PC-3 (cell line): ENCODE data around the gene CACNA1B. TPM values are rescaled to one million over a fixed set of nuclear protein-coding genes. Genes with fewer than 3 reads are reported as not detected.

Source experiments
- ATAC-seq: fragments of 200-7000 bp; cut with Tn5 transposase; 2 replicates; pipeline ENCODE4 v1.9.1; 2020; ENCODE audit warnings: mild to moderate bottlenecking, moderate library complexity
- BruUV-seq: library from RNA; stranded (reverse); fragments of 400-500 nt; replicated peaks from 2 replicates; lab custom pipeline; 2021; lab: Mats Ljungman, UMichigan
- CTCF ChIA-PET: fragments of 300-600 bp; sonication (Branson Sonifier 250); formaldehyde crosslinking; loops from one replicate; lab custom pipeline; 2022; ENCODE audit warnings: antibody characterized with exemption; lab: Charles Lee
- POLR2A ChIA-PET: fragments of 300-600 bp; sonication (Branson Sonifier 250); formaldehyde crosslinking; loops from one replicate; lab custom pipeline; 2022; ENCODE audit warnings: antibody characterized with exemption; ENCODE audit not compliant: unreplicated experiment; lab: Charles Lee
- DNase-seq: peaks from one replicate; pipeline ENCODE4 v3.0.0-alpha.2; 2015
- H2AFZ ChIP-seq: fragments of 300-600 bp; sonication (generic); 2 replicates; pipeline ENCODE4 v1.6.0; 2016; ENCODE audit warnings: antibody characterized with exemption, low read length
- H3F3A ChIP-seq: fragments of 300-600 bp; sonication (generic); one replicate; pipeline ENCODE4 v1.6.0; 2017; ENCODE audit warnings: antibody characterized with exemption, low read length, control low read depth, mild to moderate bottlenecking; ENCODE audit not compliant: unreplicated experiment
- H3K27ac ChIP-seq: fragments of 300-600 bp; sonication (generic); 2 replicates; pipeline ENCODE4 v1.5.1; 2016; ENCODE audit warnings: mild to moderate bottlenecking, low read length
- H3K27me3 ChIP-seq: fragments of 300-600 bp; sonication (generic); 2 replicates; pipeline ENCODE4 v1.6.1; 2016; ENCODE audit warnings: low read length, mixed read lengths
- H3K36me3 ChIP-seq: fragments of 300-600 bp; sonication (generic); 2 replicates; pipeline ENCODE4 v1.6.1; 2016; ENCODE audit warnings: low read depth, mixed run types, low read length, mixed read lengths
- H3K4me1 ChIP-seq: fragments of 300-600 bp; sonication (generic); 2 replicates; pipeline ENCODE4 v1.5.1; 2016; ENCODE audit warnings: low read length; ENCODE audit not compliant: insufficient read depth
- H3K4me2 ChIP-seq: fragments of 300-600 bp; sonication (generic); 2 replicates; pipeline ENCODE4 v1.6.0; 2016; ENCODE audit warnings: low read length
- H3K4me3 ChIP-seq: fragments of 300-600 bp; sonication (generic); 2 replicates; pipeline ENCODE4 v1.5.1; 2016; ENCODE audit warnings: mild to moderate bottlenecking, low read length, mixed read lengths
- H3K79me2 ChIP-seq: fragments of 300-600 bp; sonication (generic); 2 replicates; pipeline ENCODE4 v1.6.1; 2017; ENCODE audit warnings: low read length, mixed read lengths
- H3K9ac ChIP-seq: fragments of 300-600 bp; sonication (generic); 2 replicates; pipeline ENCODE4 v1.6.0; 2016; ENCODE audit warnings: mild to moderate bottlenecking, low read length
- H3K9me2 ChIP-seq: fragments of 300-600 bp; sonication (generic); replicated peaks from 2 replicates; pipeline ENCODE4 v1.6.1; 2016; ENCODE audit warnings: mixed run types, low read length, mixed read lengths
- H3K9me3 ChIP-seq: fragments of 300-600 bp; sonication (generic); 2 replicates; pipeline ENCODE4 v1.6.1; 2016; ENCODE audit warnings: low read length, mixed read lengths
- H4K20me1 ChIP-seq: fragments of 300-600 bp; sonication (generic); 2 replicates; pipeline ENCODE4 v1.6.1; 2016; ENCODE audit warnings: low read length, mixed read lengths
- CTCF ChIP-seq: fragments of 300-600 bp; sonication (generic); conservative IDR thresholded peaks from 2 replicates; pipeline ENCODE4 v1.5.1; 2017; ENCODE audit warnings: antibody characterized with exemption, low read depth, mild to moderate bottlenecking, low read length
- EZH2 ChIP-seq: fragments of 300-600 bp; sonication (generic); IDR thresholded peaks from one replicate; pipeline ENCODE4 v1.6.1; 2017; ENCODE audit warnings: antibody characterized with exemption, mild to moderate bottlenecking, low read length; ENCODE audit not compliant: unreplicated experiment
- EZH2phosphoT487 ChIP-seq: fragments of 300-600 bp; sonication (generic); IDR thresholded peaks from 2 replicates; pipeline ENCODE4 v1.6.1; 2018; ENCODE audit warnings: mild to moderate bottlenecking, antibody characterized with exemption, low read length, borderline replicate concordance
- intact Hi-C: fragments of 100-400 bp; cut with micrococcal nuclease; formaldehyde crosslinking; loops from 2 replicates; pipeline ENCODE4 v1.9.0; 2023
- total RNA-seq: library from RNA; depleted of rRNA; stranded (reverse); fragments of >200 nt; gene quantifications from 2 replicates; pipeline ENCODE4 v1.2.3, GENCODE V29; 2014

CACNA1B gene
- total RNA-seq, 1 experiment from 2014 or later, result not detected

GRCh38 chr9:138046641-138047301 is 169.2 kb downstream of the CACNA1B start:
- Histone ChIP-seq H3K27ac (no peak overlapping the region), H3K9me3 (no peaks in the 10 kb centered on the region), H3K36me3 (no peaks in the 10 kb centered on the region), H3K9me2 (no peaks in the 10 kb centered on the region), H3K79me2 (no peaks in the 10 kb centered on the region), H2AFZ (no peak overlapping the region), H4K20me1 (no peaks in the 10 kb centered on the region), H3K9ac (no peak overlapping the region), H3K4me3 (no peak overlapping the region), H3K4me2 (no peak overlapping the region), H3K4me1 (no peaks in the 10 kb centered on the region), H3K27me3 (peaks cover 25% of the 10 kb centered on the region; the same call in 1 of the 2 replicates), H3F3A (no peaks in the 10 kb centered on the region)
- TF ChIP-seq EZH2 (no peak), CTCF (no peak), EZH2phosphoT487 (no peak)
- no TSS peak for BruUV-seq
- CTCF ChIA-PET, result no interaction called here
- ATAC-seq (no peak), DNase-seq (no peak)
- POLR2A ChIA-PET, result no interaction called here
- intact Hi-C loops, result no loop called here

GRCh38 chr9:138047469-138048040 is 170.0 kb downstream of the CACNA1B start:
- POLR2A ChIA-PET, result no interaction called here
- Histone ChIP-seq H3K36me3 (no peaks in the 10 kb centered on the region), H3K9me3 (no peaks in the 10 kb centered on the region), H3K4me2 (no peak overlapping the region), H3K9ac (no peak overlapping the region), H3F3A (no peaks in the 10 kb centered on the region), H3K79me2 (no peaks in the 10 kb centered on the region), H3K9me2 (no peaks in the 10 kb centered on the region), H3K4me1 (no peaks in the 10 kb centered on the region), H2AFZ (no peak overlapping the region), H3K27ac (no peak overlapping the region), H3K27me3 (peaks cover 24% of the 10 kb centered on the region; the same call in 1 of the 2 replicates), H3K4me3 (no peak overlapping the region), H4K20me1 (no peaks in the 10 kb centered on the region)
- BruUV-seq, result no TSS peak
- no peak for ATAC-seq
- TF ChIP-seq EZH2 (no peak), EZH2phosphoT487 (no peak), CTCF (no peak)
- intact Hi-C loops, result no loop called here
- DNase-seq, result no peak
- CTCF ChIA-PET, result no interaction called here

- Histone ChIP-seq H3K79me2 (no peaks in the 10 kb centered on the region), H2AFZ (no peak overlapping the region), H3K36me3 (no peaks in the 10 kb centered on the region), H3K4me2 (no peak overlapping the region), H3F3A (no peaks in the 10 kb centered on the region), H3K9ac (no peak overlapping the region), H3K9me2 (no peaks in the 10 kb centered on the region), H3K27me3 (peaks cover 19% of the 10 kb centered on the region; the same call in 1 of the 2 replicates), H4K20me1 (no peaks in the 10 kb centered on the region), H3K27ac (no peak overlapping the region), H3K4me1 (no peaks in the 10 kb centered on the region), H3K4me3 (no peak overlapping the region), H3K9me3 (no peaks in the 10 kb centered on the region)
- intact Hi-C loops, result no loop called here
- ChIA-PET CTCF (no interaction called here), POLR2A (no interaction called here)
- ATAC-seq (no peak), DNase-seq (no peak)
- TF ChIP-seq EZH2 (no peak), EZH2phosphoT487 (no peak), CTCF (no peak)
- no TSS peak for BruUV-seq
Observed at GRCh38 chr9:138048184-138048583, 170.6 kb downstream of the CACNA1B start.
